GM19043 (cell line): Measurements from ENCODE around the gene RSPH6A.
"Not testable (repeated sequence)": the region's sequence is repeated elsewhere in the genome, so short reads cannot be mapped to it uniquely, and the experiment has no call there.

Source experiments
- ATAC-seq: cut with Tn5 transposase; IDR thresholded peaks from one replicate; pipeline ENCODE4 v1.9.1; 2021; ENCODE audit warnings: low read depth; ENCODE audit not compliant: unreplicated experiment

Gene RSPH6A

GRCh38 chr19:45767881-45768654 is 47.0 kb downstream of the RSPH6A start:
- no peak for ATAC-seq

- ATAC-seq: no peak
Measured at GRCh38 chr19:45767410-45767880, 47.7 kb downstream of the RSPH6A start.

- ATAC-seq: no peak
Measured at GRCh38 chr19:45766869-45767346, 48.2 kb downstream of the RSPH6A start.

- no peak for ATAC-seq
Measured at GRCh38 chr19:45766296-45766868, 48.7 kb downstream of the RSPH6A start.

GRCh38 chr19:45765702-45766295 is 49.3 kb downstream of the RSPH6A start:
- ATAC-seq: no peak

GRCh38 chr19:45764945-45765701 is 50.0 kb downstream of the RSPH6A start:
- ATAC-seq: no peak

- ATAC-seq: no peak
Measured at GRCh38 chr19:45764475-45764874, 50.6 kb downstream of the RSPH6A start.

- ATAC-seq: no peak
Measured at GRCh38 chr19:45763691-45764294, 51.3 kb downstream of the RSPH6A start.

GRCh38 chr19:45762870-45763631 is 52.1 kb downstream of the RSPH6A start:
- ATAC-seq: no peak

- ATAC-seq: no peak
Measured at GRCh38 chr19:45761714-45762113, 53.4 kb downstream of the RSPH6A start.

GRCh38 chr19:45758921-45759320 is 56.2 kb downstream of the RSPH6A start:
- no peak for ATAC-seq

GRCh38 chr19:45757695-45758094 is 57.4 kb downstream of the RSPH6A start:
- no peak for ATAC-seq

- ATAC-seq: no peak
Measured at GRCh38 chr19:45754323-45754722, 60.8 kb downstream of the RSPH6A start.

GRCh38 chr19:45753548-45753947 is 61.6 kb downstream of the RSPH6A start:
- no peak for ATAC-seq

GRCh38 chr19:45752639-45753038 is 62.5 kb downstream of the RSPH6A start:
- no peak for ATAC-seq

GRCh38 chr19:45751483-45751882 is 63.6 kb downstream of the RSPH6A start:
- not testable (repeated sequence) for ATAC-seq

- ATAC-seq: no peak
Measured at GRCh38 chr19:45747513-45747912, 67.6 kb downstream of the RSPH6A start.

- no peak for ATAC-seq
Measured at GRCh38 chr19:45746866-45747265, 68.2 kb downstream of the RSPH6A start.
